ENCODE data around the gene MTMR2.

Gene MTMR2

GRCh38 chr11:95917193-95918036, 6.5 kb downstream of the MTMR2 start:
- DNase-seq, result no peak

- no peak for DNase-seq
Measured at GRCh38 chr11:95916049-95916448, 7.9 kb downstream of the MTMR2 start.

GRCh38 chr11:95915051-95915450, 8.9 kb downstream of the MTMR2 start:
- DNase-seq, result no peak

GRCh38 chr11:95913830-95914615, 9.9 kb downstream of the MTMR2 start:
- no peak for DNase-seq

- peak; percentile 15 to 72 (median 61) for DNase-seq
Measured at GRCh38 chr11:95912902-95913560, 10.9 kb downstream of the MTMR2 start.

- DNase-seq, result no peak
Measured at GRCh38 chr11:95911369-95911759, 12.5 kb downstream of the MTMR2 start.

GRCh38 chr11:95910638-95911368, 13.1 kb downstream of the MTMR2 start:
- DNase-seq, result no peak

GRCh38 chr11:95908826-95909225, 15.1 kb downstream of the MTMR2 start:
- peak in 1 of 3 donors; percentile 38 for DNase-seq

- DNase-seq, result no peak
Measured at GRCh38 chr11:95907476-95907875, 16.4 kb downstream of the MTMR2 start.

GRCh38 chr11:95904009-95904650, 19.8 kb downstream of the MTMR2 start:
- DNase-seq, result no peak

- DNase-seq, result no peak
Measured at GRCh38 chr11:95898782-95899181, 25.1 kb downstream of the MTMR2 start.

GRCh38 chr11:95897731-95898130, 26.2 kb downstream of the MTMR2 start:
- DNase-seq, result no peak

GRCh38 chr11:95895815-95896214, 28.1 kb downstream of the MTMR2 start:
- no peak for DNase-seq

- DNase-seq, result no peak
Measured at GRCh38 chr11:95892892-95893570, 30.9 kb downstream of the MTMR2 start.

- DNase-seq, result no peak
Measured at GRCh38 chr11:95892492-95892891, 31.4 kb downstream of the MTMR2 start.

GRCh38 chr11:95891423-95892170, 32.3 kb downstream of the MTMR2 start:
- DNase-seq, result no peak

GRCh38 chr11:95888852-95889251, 35.1 kb downstream of the MTMR2 start:
- DNase-seq, result peak in 1 of 3 donors; percentile 4

- DNase-seq, result peak in 1 of 3 donors; percentile 15
Measured at GRCh38 chr11:95888439-95888838, 35.5 kb downstream of the MTMR2 start.

- peak in 1 of 3 donors; percentile 11 for DNase-seq
Measured at GRCh38 chr11:95886462-95886861, 37.4 kb downstream of the MTMR2 start.

- peak in 1 of 3 donors; percentile 12 for DNase-seq
Measured at GRCh38 chr11:95884802-95885201, 39.1 kb downstream of the MTMR2 start.

- peak in 1 of 3 donors; percentile 18 for DNase-seq
Measured at GRCh38 chr11:95884376-95884775, 39.5 kb downstream of the MTMR2 start.

Measured in suppressor macrophage treated with lipopolysaccharide for 1 hour (primary cell).